PFSK-1 (cell line): Measurements from ENCODE around the gene FERMT1.

Source experiments
- FOXP2 ChIP-seq: optimal IDR thresholded peaks from 2 replicates; pipeline ENCODE3; 2011; ENCODE audit warnings: borderline replicate concordance, control low read depth, inconsistent platforms; ENCODE audit not compliant: insufficient read depth; ENCODE audit errors: extremely low read length, extremely low read depth
- POLR2AphosphoS5 ChIP-seq: IDR thresholded peaks from 2 replicates; pipeline ENCODE4 v1.6.1; 2012; ENCODE audit warnings: low read depth, mild to moderate bottlenecking, control low read depth, low read length, moderate library complexity
- REST ChIP-seq, 2 experiments: IDR thresholded peaks; 2 replicates each; pipeline versions ENCODE4 v1.6.1 to v1.8.0; 2011 to 2012; ENCODE audit warnings: low read depth in 2 of 2, low read length in 2 of 2, control low read depth in 1 of 2, inconsistent platforms in 1 of 2, mild to moderate bottlenecking in 1 of 2, moderate library complexity in 1 of 2; ENCODE audit not compliant: insufficient read depth in 1 of 2
- SIN3A ChIP-seq: IDR thresholded peaks from 2 replicates; pipeline ENCODE4 v1.6.1; 2012; ENCODE audit warnings: mild to moderate bottlenecking, low read length, moderate library complexity, borderline replicate concordance; ENCODE audit not compliant: insufficient read depth
- TAF1 ChIP-seq: IDR thresholded peaks from 2 replicates; pipeline ENCODE4 v1.6.1; 2012; ENCODE audit warnings: low read length, control low read depth, borderline replicate concordance; ENCODE audit not compliant: insufficient read depth

Gene FERMT1

GRCh38 chr20:6041808-6042265, 81.0 kb downstream of the FERMT1 start:
- TF ChIP-seq REST (IDR thresholded peaks at IDR 0.05; ENCODE audit: insufficient read depth in 1 of 2, low read depth in 2 of 2, low read length in 2 of 2) (no peak), TAF1 (no peak)

- TF ChIP-seq SIN3A = no peak
- TF ChIP-seq POLR2AphosphoS5 = no peak
- TF ChIP-seq FOXP2 = no peak
- TF ChIP-seq TAF1 = no peak
- TF ChIP-seq REST (IDR thresholded peaks at IDR 0.05; ENCODE audit: insufficient read depth in 1 of 2, low read depth in 2 of 2, low read length in 2 of 2) = no peak
These were observed 81.6 kb downstream of the FERMT1 start for GRCh38 chr20:6040958-6041807.

- TF ChIP-seq SIN3A (no peak), POLR2AphosphoS5 (no peak), REST (IDR thresholded peaks at IDR 0.05; ENCODE audit: insufficient read depth in 1 of 2, low read depth in 2 of 2, low read length in 2 of 2) (no peak)
These were observed 82.3 kb downstream of the FERMT1 start for GRCh38 chr20:6040540-6040939.

- no peak for TF ChIP-seq REST (IDR thresholded peaks at IDR 0.05; ENCODE audit: insufficient read depth in 1 of 2, low read depth in 2 of 2, low read length in 2 of 2)
These were observed 83.1 kb downstream of the FERMT1 start for GRCh38 chr20:6039766-6040165.

- TF ChIP-seq POLR2AphosphoS5 = no peak
- TF ChIP-seq REST (IDR thresholded peaks at IDR 0.05; ENCODE audit: insufficient read depth in 1 of 2, low read depth in 2 of 2, low read length in 2 of 2) = no peak
These were observed 84.6 kb downstream of the FERMT1 start for GRCh38 chr20:6038256-6038655.
